DOHH2 (cell line): ENCODE data around the gene LRRC8D.

ENCODE experiments used
- EZH2phosphoT487 ChIP-seq: fragments of 200-600 bp; sonication (generic); IDR thresholded peaks from 2 replicates; pipeline ENCODE4 v1.6.1; 2017; ENCODE audit warnings: borderline replicate concordance, mild to moderate bottlenecking, antibody characterized with exemption, low read length, moderate library complexity, mixed read lengths
- TF ChIP-seq, protein P1 (sequence below): fragments of 200-600 bp; sonication (generic); IDR thresholded peaks from one replicate; pipeline ENCODE4 v1.5.1; 2014; ENCODE audit warnings: antibody characterized with exemption, mild to moderate bottlenecking, low read depth, low read length; ENCODE audit not compliant: poor library complexity, severe bottlenecking

- TF ChIP-seq, protein P1, sequence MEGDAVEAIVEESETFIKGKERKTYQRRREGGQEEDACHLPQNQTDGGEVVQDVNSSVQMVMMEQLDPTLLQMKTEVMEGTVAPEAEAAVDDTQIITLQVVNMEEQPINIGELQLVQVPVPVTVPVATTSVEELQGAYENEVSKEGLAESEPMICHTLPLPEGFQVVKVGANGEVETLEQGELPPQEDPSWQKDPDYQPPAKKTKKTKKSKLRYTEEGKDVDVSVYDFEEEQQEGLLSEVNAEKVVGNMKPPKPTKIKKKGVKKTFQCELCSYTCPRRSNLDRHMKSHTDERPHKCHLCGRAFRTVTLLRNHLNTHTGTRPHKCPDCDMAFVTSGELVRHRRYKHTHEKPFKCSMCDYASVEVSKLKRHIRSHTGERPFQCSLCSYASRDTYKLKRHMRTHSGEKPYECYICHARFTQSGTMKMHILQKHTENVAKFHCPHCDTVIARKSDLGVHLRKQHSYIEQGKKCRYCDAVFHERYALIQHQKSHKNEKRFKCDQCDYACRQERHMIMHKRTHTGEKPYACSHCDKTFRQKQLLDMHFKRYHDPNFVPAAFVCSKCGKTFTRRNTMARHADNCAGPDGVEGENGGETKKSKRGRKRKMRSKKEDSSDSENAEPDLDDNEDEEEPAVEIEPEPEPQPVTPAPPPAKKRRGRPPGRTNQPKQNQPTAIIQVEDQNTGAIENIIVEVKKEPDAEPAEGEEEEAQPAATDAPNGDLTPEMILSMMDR, result no peak
- TF ChIP-seq EZH2phosphoT487, result no peak
Measured at GRCh38 chr1:89800022-89800655, 20.7 kb upstream of the LRRC8D start.
